Gastroesophageal sphincter (tissue), 3 donors: ENCODE measurements around the gene ABCA7.

Experiments used
- EP300 ChIP-seq: sonication (generic); formaldehyde crosslinking; IDR thresholded peaks from one replicate; pipeline ENCODE4 v1.6.1; 2017; ENCODE audit warnings: antibody characterized with exemption, mild to moderate bottlenecking
- POLR2A ChIP-seq, 2 donors: fragments of 450-650 bp; IDR thresholded peaks; one replicate each; pipeline ENCODE4 v1.6.1; 2017; ENCODE audit warnings: antibody characterized with exemption in 2 of 2, mild to moderate bottlenecking in 2 of 2, moderate library complexity in 1 of 2
- TF ChIP-seq, protein P1 (sequence below), 4 experiments: fragments of 200-600 bp in 2 of 4; fragments of 450-650 bp in 2 of 4; sonication (generic) in 1 of 4; IDR thresholded peaks; one replicate each; pipeline ENCODE4 v1.5.1; 2017 to 2019; ENCODE audit warnings: antibody characterized with exemption in 4 of 4, mild to moderate bottlenecking in 2 of 4, moderate library complexity in 2 of 4

DNA sequence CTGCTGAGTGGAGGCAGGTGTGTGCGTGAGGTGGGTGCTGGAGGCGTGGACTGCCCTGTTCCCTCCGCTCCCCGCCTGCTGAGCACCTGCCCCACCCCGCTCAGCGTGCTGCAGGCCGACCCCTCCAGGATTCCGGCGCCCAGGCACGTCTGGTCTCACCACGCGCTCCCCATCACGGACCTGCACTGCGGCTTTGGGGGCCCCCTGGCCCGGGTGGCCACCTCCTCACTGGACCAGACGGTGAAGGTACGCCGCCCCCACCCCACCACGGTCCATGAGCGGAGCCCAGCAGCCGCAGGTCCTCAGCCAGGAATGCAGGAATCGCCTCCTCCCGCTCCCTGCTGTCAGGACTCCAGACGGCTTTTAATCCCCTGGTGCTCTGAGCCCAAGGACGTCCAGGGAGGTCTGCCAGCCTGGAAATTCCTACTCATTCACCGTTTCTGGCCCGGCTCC, 49.8 kb upstream of the ABCA7 start:
- TF ChIP-seq, protein P1, sequence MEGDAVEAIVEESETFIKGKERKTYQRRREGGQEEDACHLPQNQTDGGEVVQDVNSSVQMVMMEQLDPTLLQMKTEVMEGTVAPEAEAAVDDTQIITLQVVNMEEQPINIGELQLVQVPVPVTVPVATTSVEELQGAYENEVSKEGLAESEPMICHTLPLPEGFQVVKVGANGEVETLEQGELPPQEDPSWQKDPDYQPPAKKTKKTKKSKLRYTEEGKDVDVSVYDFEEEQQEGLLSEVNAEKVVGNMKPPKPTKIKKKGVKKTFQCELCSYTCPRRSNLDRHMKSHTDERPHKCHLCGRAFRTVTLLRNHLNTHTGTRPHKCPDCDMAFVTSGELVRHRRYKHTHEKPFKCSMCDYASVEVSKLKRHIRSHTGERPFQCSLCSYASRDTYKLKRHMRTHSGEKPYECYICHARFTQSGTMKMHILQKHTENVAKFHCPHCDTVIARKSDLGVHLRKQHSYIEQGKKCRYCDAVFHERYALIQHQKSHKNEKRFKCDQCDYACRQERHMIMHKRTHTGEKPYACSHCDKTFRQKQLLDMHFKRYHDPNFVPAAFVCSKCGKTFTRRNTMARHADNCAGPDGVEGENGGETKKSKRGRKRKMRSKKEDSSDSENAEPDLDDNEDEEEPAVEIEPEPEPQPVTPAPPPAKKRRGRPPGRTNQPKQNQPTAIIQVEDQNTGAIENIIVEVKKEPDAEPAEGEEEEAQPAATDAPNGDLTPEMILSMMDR (IDR thresholded peaks at IDR 0.05), result no peak
- TF ChIP-seq EP300, result no peak
- TF ChIP-seq POLR2A (IDR thresholded peaks at IDR 0.05), result no peak
